Activated CD4-positive, alpha-beta T cell treated with anti-CD3 and anti-CD28 coated beads, Interleukin-2, amount 50 U/mL, for 24 hours (primary cell): Measurements from ENCODE around the gene CCT8L2.
"Not testable (repeated sequence)": the region's sequence is repeated elsewhere in the genome, so short reads cannot be mapped to it uniquely, and the experiment has no call there.

ENCODE experiments used
- DNase-seq, 2 donors: peaks; one replicate each; pipeline ENCODE4 v3.0.0-alpha.2; 2020; ENCODE audit warnings: low read depth in 1 of 2, low spot score in 1 of 2

Gene CCT8L2

DNA sequence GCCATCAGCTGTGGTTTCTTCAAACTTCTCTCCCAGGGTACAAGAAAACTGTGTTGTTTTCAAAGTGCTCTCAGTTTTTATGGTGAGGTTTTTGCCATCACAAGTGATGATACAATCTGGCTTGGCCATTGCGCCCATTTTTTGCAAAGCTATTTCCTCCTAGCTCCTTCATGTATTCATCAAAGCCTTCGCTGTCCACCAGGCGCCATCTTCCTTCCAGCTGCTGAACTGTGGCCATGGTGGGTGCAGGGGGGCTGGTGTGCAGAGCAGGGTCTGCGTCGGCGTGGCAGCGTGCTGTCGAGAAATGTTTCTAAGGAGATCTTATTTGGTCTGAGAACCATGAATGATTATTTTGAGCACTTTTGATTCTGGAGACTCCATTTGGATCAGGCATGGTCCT is 2.6 kb upstream of the CCT8L2 start:
- not testable (repeated sequence) for DNase-seq

DNA sequence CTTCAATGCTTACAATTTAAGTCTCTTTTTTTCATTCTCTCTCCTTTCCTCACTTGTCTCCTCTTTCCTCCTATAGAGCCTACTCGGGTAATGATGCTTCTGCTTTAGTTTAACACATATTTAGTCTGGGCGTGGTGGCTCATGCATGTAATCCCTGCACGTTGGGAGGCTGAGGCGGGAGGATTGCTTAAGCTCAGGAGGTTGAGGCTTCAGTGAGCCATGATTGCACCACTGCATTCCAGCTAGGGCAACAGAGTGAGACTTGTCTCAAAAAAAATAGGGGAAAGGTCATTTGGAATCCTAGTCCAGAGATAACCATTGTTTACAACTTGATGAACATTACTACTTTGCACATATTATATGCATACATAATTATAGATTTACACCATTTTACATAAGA is 1.4 kb upstream of the CCT8L2 start:
- no peak for DNase-seq

DNA sequence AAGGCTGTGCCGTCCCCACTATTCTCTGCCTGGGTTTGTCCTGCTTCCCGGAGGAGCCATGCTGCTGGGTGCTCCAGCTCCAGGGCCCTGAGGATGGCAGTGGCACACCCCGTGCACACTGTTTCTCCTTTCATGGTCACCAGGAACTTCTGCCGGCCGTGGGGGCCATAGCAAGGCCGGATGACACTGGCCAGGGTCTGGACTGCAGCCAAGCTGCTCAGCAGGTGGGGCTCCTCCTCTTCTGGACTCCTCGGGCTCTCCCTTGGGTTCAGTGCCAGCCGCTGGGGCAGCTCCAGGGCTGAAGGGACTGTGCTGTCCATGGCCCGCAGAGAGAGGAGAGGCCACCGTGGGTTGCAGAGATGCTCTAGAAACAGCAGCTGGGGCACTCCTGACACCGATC is 379 bp downstream of the CCT8L2 start:
- not testable (repeated sequence) for DNase-seq

DNA sequence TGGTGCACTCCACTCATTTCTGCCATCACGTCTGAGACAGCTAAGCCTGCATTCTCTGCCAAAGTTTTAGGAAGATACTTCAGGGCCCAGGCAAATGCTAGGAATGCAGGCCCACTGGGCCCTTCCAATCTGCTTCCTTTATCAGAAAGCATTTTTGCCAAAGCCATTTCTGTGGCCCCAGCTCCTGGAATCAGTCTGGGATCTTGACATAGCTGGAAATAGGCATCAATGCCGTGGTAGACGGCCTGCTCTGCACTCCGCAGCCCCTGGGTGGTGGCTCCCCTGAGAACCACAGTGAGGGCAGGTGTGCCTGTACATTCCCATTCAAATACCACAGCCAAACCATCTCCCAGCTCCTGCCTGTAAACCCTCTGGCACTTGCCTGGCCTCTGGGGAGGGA is 1.5 kb downstream of the CCT8L2 start:
- DNase-seq: not testable (repeated sequence)

DNA sequence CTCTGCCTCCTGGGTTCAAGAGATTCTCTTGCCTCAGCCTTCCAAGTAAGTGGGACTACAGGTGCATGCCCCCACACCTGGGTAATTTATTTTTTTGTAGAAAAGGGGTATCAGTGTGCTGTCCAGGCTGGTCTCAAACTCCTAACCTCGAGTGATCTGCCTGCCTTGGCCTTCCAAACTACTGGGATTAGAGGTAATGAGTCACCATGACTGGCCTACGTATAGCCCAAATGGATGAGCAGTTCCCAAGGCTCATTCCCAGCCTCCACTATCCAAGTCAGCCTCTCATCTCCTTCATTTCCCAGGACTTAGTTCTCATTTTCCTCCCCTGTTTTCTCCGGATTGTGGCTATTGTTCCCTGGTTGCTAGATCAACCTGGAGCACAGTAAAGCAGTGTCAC is 5.6 kb downstream of the CCT8L2 start:
- no peak for DNase-seq

DNA sequence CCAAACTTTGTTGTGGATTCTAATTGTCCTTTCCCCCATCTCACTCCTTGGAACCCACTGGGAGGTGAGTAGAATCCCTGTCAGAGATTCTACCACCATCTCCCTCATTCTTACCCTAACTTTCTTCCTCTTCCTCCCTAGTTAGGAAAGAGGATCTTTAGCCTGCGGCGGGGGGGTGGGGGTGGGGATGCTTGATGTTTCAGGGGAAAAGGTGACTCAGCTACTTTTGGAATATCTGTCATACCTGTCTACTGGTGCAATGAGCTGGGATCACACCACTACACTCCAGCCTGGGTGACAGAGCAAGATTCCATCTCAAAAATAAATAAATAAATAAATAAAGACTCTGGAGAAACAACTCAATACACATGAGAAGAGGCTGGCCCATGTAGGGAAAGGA is 6.4 kb downstream of the CCT8L2 start:
- DNase-seq: no peak

DNA sequence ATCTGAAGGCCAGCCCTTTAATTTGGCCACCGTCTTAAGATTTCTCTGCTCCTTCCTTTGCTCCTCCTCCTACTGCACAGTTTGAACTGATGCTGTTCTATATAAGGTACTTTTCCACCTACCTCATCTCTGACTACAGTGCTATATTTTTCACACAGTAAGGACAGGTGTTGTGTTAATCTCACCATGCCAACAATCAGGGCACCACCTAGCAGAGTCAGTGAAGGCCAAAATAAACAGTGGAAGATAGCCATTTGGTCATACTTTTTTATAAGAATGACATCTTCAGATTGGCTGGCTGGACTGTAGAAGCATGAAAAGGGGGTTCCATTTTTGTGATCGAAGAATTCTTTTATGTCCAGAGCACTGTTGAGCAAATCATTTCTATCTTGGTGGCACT is 11.7 kb downstream of the CCT8L2 start:
- DNase-seq: not testable (repeated sequence)

DNA sequence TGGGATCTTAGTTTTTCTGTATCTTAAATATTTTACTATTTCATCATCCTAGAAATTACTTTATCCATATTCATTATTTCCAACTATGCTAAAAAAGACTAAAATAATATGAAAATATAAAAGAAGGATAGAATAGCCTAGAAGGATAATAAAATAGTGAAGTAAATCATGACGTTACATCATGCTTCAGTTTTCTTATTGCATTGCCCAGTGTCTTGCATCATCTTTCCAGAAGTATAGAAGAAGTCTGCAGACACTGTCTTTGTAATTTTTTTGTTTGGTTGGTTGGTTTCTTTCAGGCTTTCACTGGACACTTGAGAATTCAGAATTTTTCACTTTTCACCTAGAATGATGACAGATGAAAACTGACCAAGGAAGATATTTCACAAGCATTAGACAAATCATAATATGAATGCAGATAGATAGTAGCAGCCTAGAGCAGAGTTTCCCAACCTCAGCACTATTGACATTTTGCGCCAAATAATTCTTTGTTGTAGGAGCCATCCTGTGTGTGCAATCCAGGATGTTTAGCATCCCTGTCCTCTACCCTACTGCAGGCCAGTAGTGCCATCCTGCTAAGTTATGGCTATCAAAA is 23.3 kb downstream of the CCT8L2 start:
- DNase-seq: not testable (repeated sequence)

DNA sequence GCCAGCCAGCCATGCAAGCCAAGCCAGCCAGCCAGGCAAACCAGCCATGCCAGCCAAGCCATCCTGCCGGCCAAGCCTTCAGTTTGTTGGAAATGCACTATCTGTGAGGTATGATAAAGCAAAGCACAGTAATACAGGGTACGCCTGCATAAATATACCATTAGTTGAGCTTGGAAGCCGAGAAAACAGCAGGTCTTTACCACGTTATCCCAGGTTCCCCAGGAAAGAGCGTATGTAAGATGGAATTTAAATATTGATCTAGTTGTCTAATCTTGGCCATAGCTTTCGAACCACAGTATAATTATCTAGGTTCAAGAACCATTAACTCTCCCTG is 24.2 kb downstream of the CCT8L2 start:
- DNase-seq: no peak

DNA sequence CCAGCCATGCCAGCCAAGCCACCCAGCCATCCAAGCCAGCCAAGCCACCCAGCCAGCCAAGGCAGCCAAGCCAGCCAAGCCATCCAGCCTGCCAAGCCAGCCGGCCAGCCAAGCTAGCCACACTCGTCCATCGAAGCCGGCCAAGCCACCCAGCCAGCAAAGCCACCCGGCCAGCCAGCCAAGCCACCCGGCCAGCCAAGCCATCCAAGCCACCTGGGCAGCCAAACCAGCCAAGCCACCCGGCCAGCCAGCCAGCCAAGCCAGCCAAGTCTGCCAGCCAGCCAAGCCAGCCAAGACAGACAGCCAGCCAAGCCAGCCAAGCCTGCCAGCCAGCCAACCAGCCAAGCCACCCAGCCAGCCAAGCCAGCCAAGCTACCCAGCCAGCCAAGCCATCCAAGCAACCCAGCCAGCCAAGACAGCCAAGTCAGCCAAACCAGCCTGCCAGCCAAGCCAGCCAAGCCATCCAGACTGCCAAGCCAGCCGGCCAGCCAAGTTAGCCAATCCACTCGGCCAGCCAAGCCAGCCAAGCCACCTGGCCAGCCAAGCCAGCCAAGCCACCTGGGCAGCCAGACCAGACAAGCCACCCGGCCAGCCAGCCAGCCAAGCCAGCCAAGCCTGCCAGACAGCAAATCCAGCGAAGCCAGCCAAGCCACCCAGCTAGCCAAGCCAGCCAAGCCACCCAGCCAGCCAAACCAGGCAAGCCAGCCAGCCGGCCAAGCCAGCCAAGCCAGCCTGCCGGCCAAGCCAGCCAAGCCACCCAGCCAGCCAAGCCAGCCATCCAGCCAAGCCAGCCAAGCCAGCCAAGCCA is 24.8 kb downstream of the CCT8L2 start:
- DNase-seq: not testable (repeated sequence)

DNA sequence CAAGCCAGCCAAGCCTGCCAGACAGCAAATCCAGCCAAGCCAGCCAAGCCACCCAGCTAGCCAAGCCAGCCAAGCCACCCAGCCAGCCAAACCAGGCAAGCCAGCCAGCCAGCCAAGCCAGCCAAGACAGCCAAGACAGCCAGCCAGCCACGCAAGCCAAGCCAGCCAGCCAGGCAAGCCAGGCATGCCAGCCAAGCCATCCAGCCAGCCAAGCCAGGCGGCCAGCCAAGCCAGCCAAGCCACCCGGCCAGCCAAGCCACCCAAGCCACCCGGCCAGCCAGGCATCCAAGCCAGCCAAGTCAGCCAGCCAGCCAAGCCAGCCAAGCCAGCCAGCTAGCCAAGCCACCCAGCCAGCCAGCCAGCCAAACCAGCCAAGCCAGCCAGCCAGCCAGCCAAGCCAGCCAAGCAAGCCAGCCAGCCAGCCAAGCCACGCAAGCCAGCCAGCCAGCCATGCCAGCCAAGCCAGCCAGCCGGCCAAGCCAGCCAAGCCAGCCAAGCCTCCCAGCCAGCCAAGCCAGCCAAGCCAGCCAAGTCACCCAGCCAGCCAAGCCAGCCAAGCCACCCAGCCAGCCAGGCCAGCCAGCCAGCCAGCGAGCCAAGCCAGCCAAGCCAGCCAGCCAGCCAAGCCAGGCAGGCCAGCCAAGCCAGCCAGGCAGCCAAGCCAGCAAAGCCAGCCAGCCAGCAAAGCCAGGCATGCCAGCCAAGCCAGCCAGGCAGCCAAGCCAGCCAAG is 26.0 kb downstream of the CCT8L2 start:
- not testable (repeated sequence) for DNase-seq

DNA sequence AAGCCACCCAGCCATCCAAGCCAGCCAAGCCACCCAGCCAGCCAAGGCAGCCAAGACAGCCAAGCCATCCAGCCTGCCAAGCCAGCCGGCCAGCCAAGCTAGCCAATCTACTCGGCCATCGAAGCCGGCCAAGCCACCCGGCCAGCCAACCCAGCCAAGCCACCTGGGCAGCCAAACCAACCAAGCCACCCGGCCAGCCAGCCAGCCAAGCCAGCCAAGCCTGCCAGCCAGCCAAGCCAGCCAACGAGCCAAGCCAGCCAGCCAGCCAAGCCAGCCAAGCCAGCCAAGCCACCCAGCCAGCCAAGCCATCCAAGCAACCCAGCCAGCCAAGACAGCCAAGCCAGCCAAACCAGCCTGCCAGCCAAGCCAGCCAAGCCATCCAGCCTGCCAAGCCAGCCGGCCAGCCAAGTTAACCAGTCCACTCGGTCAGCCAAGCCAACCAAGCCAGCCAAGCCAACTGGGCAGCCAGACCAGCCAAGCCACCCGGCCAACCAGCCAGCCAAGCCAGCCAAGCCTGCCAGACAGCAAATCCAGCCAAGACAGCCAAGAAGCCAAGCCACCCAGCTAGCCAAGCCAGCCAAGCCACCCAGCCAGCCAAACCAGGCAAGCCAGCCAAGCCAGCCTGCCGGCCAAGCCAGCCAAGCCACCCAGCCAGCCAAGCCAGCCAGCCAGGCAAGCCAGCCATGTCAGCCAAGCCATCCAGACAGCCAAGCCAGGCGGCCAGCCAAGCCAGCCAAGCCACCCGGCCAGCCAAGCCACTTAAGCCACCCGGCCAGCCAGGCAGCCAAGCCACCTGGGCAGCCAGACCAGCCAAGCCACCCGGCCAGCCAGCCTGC is 26.8 kb downstream of the CCT8L2 start:
- not testable (repeated sequence) for DNase-seq

DNA sequence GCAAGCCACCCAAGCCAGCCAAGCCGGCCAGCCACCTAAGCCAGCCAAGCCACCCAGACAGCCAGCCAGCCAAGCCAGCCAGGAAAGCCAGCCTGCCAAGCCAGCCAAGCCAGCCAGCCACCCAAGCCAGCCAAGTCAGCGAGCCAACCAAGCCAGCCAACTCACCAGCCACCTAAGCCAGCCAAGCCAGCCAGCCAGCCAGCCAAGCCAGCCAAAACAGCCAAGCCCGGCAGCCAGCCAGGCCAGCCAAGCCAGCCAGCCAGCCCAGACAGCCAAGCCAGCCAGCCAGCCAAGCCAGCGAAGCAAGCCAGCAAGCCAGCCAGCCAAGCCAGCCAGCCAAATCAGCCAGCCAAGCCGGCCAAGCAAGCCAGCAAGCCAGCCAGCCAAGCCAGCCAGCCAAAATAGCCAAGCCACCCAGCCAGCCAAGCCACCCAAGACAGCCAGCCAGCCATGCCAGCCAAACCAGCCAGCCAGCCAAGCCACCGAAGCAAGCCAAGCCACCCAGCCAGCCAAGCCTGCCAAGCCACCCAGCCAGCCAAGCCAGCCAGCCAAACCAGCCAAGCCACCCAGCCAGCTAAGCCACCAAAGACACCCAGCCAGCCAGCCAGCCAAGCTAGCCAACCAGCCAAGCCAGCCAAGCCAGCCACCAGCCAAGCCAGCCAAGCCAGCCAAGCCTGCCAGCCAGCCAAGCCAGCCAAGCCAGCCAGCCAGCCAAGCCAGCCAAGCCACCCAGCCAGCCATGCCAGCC is 27.6 kb downstream of the CCT8L2 start:
- not testable (repeated sequence) for DNase-seq

DNA sequence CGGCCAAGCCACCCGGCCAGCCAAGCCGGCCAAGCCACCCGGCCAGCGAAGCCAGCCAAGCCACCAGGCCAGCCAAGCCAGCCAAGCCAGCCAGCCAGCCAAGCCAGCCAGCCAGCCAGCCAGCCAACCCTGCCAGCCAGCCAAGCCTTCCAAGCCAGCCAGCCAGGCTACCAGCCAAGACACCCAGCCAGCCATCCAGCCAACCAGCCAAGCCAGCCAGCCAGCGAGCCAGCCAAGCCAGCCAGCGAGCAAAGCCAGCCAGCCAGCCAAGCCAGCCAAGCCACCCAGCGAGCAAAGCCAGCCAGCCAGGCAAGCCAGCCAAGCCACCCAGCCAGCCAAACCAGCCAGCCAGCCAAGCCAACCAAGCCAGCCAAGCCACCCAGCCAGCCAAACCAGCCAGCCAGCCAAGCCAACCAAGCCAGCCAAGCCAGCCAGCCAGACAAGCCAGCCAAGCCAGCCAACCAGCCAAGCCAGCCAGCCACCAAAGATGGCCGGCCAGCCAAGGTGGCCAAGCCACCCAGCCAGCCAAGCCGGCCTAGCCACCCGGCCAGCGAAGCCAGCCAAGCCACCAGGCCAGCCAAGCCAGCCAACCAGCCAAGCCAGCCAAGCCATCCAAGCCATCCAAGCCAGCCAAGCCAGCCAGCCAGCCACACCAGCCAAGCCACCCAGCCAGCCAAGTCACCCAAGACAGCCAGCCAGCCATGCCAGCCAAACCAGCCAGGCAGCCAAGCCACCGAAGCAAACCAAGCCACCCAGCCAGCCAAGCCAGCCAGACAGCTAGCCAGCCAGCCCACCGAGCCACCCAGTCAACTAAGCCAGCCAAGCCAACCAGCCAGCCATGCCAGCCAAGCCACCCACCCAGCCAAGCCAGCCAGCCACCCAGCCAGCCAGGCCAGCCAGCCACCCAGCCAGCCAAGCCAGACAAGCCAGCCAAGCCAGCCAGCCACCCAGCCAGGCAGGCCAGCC is 28.8 kb downstream of the CCT8L2 start:
- DNase-seq: no peak

DNA sequence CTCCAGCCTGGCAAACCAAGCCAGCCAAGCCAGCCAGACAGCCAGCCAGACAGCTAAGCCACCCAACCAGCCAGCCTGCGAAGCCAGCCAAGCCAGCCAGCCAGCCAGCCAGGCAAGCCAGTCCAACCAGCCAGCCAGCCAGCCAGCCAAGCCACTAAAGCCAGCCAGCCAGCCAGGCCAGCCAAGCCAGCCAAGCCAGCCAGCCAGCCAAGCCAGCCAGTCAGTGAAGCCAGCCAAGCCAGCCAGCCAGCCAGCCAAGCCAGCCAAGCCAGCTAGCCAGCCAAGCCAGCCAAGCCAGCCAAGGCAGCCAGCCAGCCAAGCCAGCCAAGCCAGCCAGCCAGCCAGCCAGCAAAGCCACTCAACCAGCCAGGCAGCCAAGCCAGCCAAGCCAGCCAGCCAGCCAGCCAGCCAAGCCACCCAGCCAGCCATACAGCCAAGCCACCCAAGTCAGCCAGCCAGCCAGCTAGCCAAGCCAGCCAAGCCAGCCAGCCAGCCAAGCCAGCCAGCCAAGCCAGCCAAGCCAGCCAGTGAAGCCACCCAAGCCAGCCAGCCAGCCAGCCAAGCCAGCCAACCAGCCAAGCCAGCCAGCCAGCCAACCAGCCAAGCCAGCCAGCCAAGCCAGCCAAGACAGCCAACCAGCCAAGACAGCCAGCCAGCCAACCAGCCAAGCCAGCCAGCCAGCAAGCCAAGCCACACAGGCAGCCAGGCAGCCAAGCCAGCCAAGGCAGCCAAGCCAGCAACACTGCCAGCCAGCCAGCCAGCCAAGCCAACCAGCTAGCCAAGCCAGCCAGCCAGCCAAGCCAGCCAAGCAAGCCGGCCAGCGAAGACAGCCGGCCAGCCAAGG is 29.7 kb downstream of the CCT8L2 start:
- DNase-seq: no peak

DNA sequence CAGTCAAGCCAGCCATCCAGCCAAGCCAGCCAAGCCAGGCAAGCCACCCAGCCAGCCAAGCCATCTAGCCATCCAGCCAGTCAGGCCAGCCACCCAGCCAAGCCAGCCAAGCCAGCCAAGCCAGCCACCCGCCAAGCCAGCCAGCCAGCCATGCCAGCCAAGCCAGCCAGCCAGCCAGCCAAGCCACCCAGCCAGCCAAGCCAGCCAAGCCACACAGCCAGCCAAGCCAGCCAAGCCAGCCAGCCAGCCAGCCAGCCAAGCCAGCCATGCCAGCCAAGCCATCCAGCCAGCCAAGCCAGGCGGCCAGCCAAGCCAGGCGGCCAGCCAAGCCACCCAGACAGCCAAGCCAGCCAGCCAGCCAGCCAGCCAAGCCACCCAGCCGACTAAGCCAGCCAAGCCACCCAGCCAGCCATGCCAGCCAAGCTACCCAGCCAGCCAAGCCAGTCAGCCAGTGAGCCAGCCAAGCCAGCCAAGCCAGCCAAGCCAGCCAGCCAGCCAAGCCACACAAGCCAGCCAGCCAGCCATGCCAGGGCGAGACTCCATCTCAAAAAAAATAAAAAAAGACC is 31.4 kb downstream of the CCT8L2 start:
- DNase-seq: not testable (repeated sequence)

DNA sequence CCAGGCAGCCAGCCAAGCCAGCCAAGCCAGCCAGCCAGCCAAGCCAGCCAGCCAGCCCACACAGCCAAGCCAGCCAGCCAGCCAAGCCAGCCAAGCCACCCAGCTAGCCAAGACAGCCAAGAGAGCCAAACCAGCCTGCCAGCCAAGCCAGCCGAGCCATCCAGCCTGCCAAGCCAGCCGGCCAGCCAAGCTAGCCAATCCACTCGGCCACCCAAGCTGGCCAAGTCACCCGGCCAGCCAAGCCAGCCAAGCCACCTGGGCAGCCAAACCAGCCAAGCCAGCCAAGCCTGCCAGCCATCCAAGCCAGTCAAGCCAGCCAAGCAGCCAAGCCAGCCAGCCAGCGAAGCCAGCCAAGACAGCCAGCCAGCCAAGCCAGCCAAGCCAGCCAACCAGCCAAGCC is 32.0 kb downstream of the CCT8L2 start:
- DNase-seq: not testable (repeated sequence)

DNA sequence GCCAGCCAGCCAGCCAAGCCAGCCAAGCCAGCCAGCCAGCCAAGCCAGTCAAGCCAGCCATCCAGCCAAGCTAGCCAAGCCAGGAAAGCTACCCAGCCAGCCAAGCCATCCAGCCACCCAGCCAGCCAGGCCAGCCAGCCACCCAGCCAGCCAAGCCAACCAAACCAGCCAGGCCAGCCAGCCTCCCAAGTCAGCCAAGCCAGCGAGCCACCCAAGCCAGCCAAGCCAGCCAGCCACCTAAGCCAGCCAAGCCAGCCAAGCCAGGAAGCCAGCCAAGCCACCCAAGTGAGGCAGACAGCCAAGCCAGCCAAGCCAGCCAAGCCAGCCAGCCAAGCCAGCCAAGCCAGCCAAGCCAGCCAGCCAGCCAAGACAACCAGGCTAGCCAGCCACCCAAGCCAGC is 32.6 kb downstream of the CCT8L2 start:
- not testable (repeated sequence) for DNase-seq
